ENCODE measurements around the gene MTREX. TPM values are rescaled to one million over a fixed set of nuclear protein-coding genes. Genes with fewer than 3 reads are reported as not detected.

MTREX gene
- total and polyA plus RNA-seq, 2 donors (not counting 1 experiment from before 2014, with no cell fraction given) = 7.9 to 94.0 TPM

- H3K27ac ChIP-seq (ENCODE audit: low read length in 2 of 2) = no peak overlapping the region
- Mint-ChIP-seq H3K4me3 (no peak overlapping the region), H3K27me3 (no peaks in the 10 kb centered on the region), H3K9me3 (ENCODE audit: insufficient read depth) (no peaks in the 10 kb centered on the region), H3K4me1 (no peaks in the 10 kb centered on the region), H3K27ac (no peak overlapping the region)
- TF ChIP-seq CTCF (IDR thresholded peaks at IDR 0.05) (no peak), EZH2 (IDR thresholded peaks at IDR 0.05; ENCODE audit: borderline replicate concordance, insufficient read depth, low read depth, low read length, poor library complexity, severe bottlenecking) (no peak)
- peaks cover 17 to 61% of the 10 kb centered on the region in 2 experiments for H3K36me3 ChIP-seq (replicated peaks in 1 of 2; ENCODE audit: control extremely low read depth in 1 of 2, control insufficient read depth in 1 of 2, extremely low read depth in 1 of 2, insufficient read depth in 2 of 2, low read length in 1 of 2)
- H3K4me1 ChIP-seq (ENCODE audit: control insufficient read depth in 2 of 2, insufficient read depth in 2 of 2, low read length in 2 of 2) = no peaks in the 10 kb centered on the region
- H3K9ac ChIP-seq (ENCODE audit: low read length) = no peak overlapping the region
- no peak overlapping the region for H3K4me3 ChIP-seq (ENCODE audit: control extremely low read depth in 1 of 5, extremely low read depth in 1 of 5, insufficient read depth in 1 of 5, low read depth in 2 of 5, low read length in 4 of 5)
- H3K4me2 ChIP-seq (replicated peaks; ENCODE audit: low read depth, low read length, poor library complexity, severe bottlenecking) = no peak overlapping the region
- H3K27me3 ChIP-seq (replicated peaks in 1 of 4; ENCODE audit: control extremely low read depth in 1 of 4, control insufficient read depth in 3 of 4, insufficient read depth in 4 of 4, low read length in 3 of 4) = no peaks in the 10 kb centered on the region
- CTCF ChIA-PET = no interaction called here
- DNase-seq (no peak), ATAC-seq (ENCODE audit: low read depth) (no peak)
- POLR2A ChIA-PET = no interaction called here
- H3K79me2 ChIP-seq (ENCODE audit: control insufficient read depth, insufficient read depth, low read length) = no peaks in the 10 kb centered on the region
- intact Hi-C loops (cut with micrococcal nuclease) = no loop called here
- no peak overlapping the region for H2AFZ ChIP-seq (ENCODE audit: insufficient read depth, low read depth, low read length, poor library complexity, severe bottlenecking)
- no peaks in the 10 kb centered on the region for H3K9me3 ChIP-seq (ENCODE audit: control extremely low read depth in 1 of 3, control insufficient read depth in 2 of 3, insufficient read depth in 1 of 3, low read length in 2 of 3)
- no peaks in the 10 kb centered on the region for H4K20me1 ChIP-seq (ENCODE audit: control insufficient read depth, insufficient read depth, low read length, poor library complexity, severe bottlenecking)
Observed at GRCh38 chr5:55289808-55290207, 18.0 kb upstream of the MTREX start.

- ChIA-PET POLR2A (no interaction called here), CTCF (no interaction called here)
- WGBS (ENCODE audit: insufficient coverage) = 100% methylated on average over 1 of the region's 2 CpGs
- no peak overlapping the region for H3K4me3 Mint-ChIP-seq
- no peaks in the 10 kb centered on the region for H3K9me3 ChIP-seq (ENCODE audit: control extremely low read depth in 1 of 3, control insufficient read depth in 2 of 3, insufficient read depth in 1 of 3, low read length in 2 of 3)
- intact Hi-C loops (cut with micrococcal nuclease) = no loop called here
- TF ChIP-seq CTCF (IDR thresholded peaks at IDR 0.05) = no peak
- no peak for TF ChIP-seq EZH2 (IDR thresholded peaks at IDR 0.05; ENCODE audit: borderline replicate concordance, insufficient read depth, low read depth, low read length, poor library complexity, severe bottlenecking)
- H3K27me3 ChIP-seq (replicated peaks in 1 of 4; ENCODE audit: control extremely low read depth in 1 of 4, control insufficient read depth in 3 of 4, insufficient read depth in 4 of 4, low read length in 3 of 4) = no peaks in the 10 kb centered on the region
- no peaks in the 10 kb centered on the region for H4K20me1 ChIP-seq (ENCODE audit: control insufficient read depth, insufficient read depth, low read length, poor library complexity, severe bottlenecking)
- H3K4me3 ChIP-seq (ENCODE audit: control extremely low read depth in 1 of 5, extremely low read depth in 1 of 5, insufficient read depth in 1 of 5, low read depth in 2 of 5, low read length in 4 of 5) = no peak overlapping the region
- no peaks in the 10 kb centered on the region for H3K79me2 ChIP-seq (ENCODE audit: control insufficient read depth, insufficient read depth, low read length)
- no peak overlapping the region for H3K9ac ChIP-seq (ENCODE audit: low read length)
- no peaks in the 10 kb centered on the region for H3K9me3 Mint-ChIP-seq (ENCODE audit: insufficient read depth)
- H3K4me1 Mint-ChIP-seq = no peaks in the 10 kb centered on the region
- no peak overlapping the region for H3K27ac ChIP-seq (ENCODE audit: low read length in 2 of 2)
- H3K4me1 ChIP-seq (ENCODE audit: control insufficient read depth in 2 of 2, insufficient read depth in 2 of 2, low read length in 2 of 2) = no peaks in the 10 kb centered on the region
- H3K36me3 ChIP-seq (replicated peaks in 1 of 2; ENCODE audit: control extremely low read depth in 1 of 2, control insufficient read depth in 1 of 2, extremely low read depth in 1 of 2, insufficient read depth in 2 of 2, low read length in 1 of 2) = peaks cover 13 to 61% of the 10 kb centered on the region in 2 experiments
- H3K27ac Mint-ChIP-seq = no peak overlapping the region
- DNase-seq (no peak), ATAC-seq (ENCODE audit: low read depth) (no peak)
- no peak overlapping the region for H3K4me2 ChIP-seq (replicated peaks; ENCODE audit: low read depth, low read length, poor library complexity, severe bottlenecking)
- H2AFZ ChIP-seq (ENCODE audit: insufficient read depth, low read depth, low read length, poor library complexity, severe bottlenecking) = no peak overlapping the region
- no peaks in the 10 kb centered on the region for H3K27me3 Mint-ChIP-seq
Observed at GRCh38 chr5:55290991-55291390, 16.8 kb upstream of the MTREX start.

All from B cell (primary cell).